ENCODE data around the gene CYP1A2.

DNA sequence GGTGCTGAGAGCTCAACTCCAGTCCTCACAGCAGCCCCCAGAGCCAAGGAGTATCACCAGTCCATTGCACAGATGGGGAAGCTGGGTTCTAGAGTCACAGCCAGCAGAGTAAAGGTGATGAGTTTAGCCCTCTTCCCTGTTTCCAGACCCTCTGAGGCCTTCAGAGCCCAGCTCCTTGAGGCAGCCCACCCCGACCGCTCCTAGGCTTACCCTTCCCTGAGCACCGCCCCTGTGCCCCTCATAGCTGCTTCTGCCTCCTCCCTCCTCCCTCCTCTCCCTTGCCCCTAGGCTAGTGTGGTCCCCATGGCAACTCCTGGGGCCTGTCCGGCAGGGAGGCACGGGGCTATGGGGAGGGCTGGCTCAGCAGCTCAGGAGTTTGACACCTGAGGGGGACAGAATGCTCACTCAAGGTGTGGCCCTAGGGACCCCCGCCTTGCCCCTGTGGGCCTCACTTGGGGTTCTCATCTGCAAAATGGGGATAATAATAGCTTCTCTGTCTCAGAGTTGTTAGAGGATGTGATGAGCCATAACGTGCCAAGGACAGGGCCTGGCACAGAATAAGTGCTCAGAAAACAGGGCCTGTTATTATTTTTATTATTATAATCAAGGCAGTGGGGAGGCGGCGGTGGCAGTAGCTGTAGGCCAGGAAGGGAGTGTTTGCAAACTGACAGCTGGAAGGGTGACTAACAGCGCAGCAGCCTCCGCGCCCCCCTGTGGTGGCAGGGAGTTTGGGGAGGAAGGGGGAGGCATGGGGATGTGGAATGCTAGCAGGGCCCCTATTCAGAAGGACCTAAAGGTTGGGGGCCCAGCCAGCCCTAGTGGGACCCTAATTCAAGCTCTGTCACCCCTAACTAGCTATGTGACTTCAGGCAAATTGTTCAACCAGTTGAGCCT is 44.7 kb downstream of the CYP1A2 start:
- TF ChIP-seq FOXM1 (IDR thresholded peaks at IDR 0.05; ENCODE audit: borderline replicate concordance, low read depth) (no peak), NFIC (IDR thresholded peaks at IDR 0.05) (no peak), ZBTB7A (IDR thresholded peaks at IDR 0.05; ENCODE audit: low read depth) (no peak), CREB1 (IDR thresholded peaks at IDR 0.05; ENCODE audit: low read depth) (no peak), CEBPB (IDR thresholded peaks at IDR 0.05) (no peak), TAF1 (IDR thresholded peaks at IDR 0.05; ENCODE audit: low read depth) (no peak), EP300 (IDR thresholded peaks at IDR 0.05; ENCODE audit: borderline replicate concordance) (no peak), TCF12 (IDR thresholded peaks at IDR 0.05; ENCODE audit: low read depth) (no peak), EGR1 (IDR thresholded peaks at IDR 0.05) (no peak), RAD21 (IDR thresholded peaks at IDR 0.05; ENCODE audit: low read depth) (no peak)
- TF ChIP-seq, protein P1, sequence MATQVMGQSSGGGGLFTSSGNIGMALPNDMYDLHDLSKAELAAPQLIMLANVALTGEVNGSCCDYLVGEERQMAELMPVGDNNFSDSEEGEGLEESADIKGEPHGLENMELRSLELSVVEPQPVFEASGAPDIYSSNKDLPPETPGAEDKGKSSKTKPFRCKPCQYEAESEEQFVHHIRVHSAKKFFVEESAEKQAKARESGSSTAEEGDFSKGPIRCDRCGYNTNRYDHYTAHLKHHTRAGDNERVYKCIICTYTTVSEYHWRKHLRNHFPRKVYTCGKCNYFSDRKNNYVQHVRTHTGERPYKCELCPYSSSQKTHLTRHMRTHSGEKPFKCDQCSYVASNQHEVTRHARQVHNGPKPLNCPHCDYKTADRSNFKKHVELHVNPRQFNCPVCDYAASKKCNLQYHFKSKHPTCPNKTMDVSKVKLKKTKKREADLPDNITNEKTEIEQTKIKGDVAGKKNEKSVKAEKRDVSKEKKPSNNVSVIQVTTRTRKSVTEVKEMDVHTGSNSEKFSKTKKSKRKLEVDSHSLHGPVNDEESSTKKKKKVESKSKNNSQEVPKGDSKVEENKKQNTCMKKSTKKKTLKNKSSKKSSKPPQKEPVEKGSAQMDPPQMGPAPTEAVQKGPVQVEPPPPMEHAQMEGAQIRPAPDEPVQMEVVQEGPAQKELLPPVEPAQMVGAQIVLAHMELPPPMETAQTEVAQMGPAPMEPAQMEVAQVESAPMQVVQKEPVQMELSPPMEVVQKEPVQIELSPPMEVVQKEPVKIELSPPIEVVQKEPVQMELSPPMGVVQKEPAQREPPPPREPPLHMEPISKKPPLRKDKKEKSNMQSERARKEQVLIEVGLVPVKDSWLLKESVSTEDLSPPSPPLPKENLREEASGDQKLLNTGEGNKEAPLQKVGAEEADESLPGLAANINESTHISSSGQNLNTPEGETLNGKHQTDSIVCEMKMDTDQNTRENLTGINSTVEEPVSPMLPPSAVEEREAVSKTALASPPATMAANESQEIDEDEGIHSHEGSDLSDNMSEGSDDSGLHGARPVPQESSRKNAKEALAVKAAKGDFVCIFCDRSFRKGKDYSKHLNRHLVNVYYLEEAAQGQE (IDR thresholded peaks at IDR 0.05; ENCODE audit: low read depth) = no peak
- TF ChIP-seq, protein P2, sequence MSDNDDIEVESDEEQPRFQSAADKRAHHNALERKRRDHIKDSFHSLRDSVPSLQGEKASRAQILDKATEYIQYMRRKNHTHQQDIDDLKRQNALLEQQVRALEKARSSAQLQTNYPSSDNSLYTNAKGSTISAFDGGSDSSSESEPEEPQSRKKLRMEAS (IDR thresholded peaks at IDR 0.05) = no peak

All from Ishikawa (cell line).